Measurements from ENCODE around the gene RNASEH1.
A peak's percentile ranks its signal among the peaks of the same experiment; 100 is the strongest.

RNASEH1 gene

GRCh38 chr2:3558205-3559014 is at the start of gene RNASEH1:
RNASEH1 (minus strand) TSS chr2:3558333; CDS start chr2:3558260, 73 bp downstream.
- DNase-seq (ENCODE audit: low read depth), result peak; percentile 90

- no peak for DNase-seq (ENCODE audit: low read depth)
These were observed 48.5 kb upstream of the RNASEH1 start for GRCh38 chr2:3606370-3607201.

GRCh38 chr2:3606028-3606369 is 47.9 kb upstream of the RNASEH1 start:
- no peak for DNase-seq (ENCODE audit: low read depth)

- no peak for DNase-seq (ENCODE audit: low read depth)
These were observed 47.1 kb upstream of the RNASEH1 start for GRCh38 chr2:3604991-3605961.

- no peak for DNase-seq (ENCODE audit: low read depth)
These were observed 46.2 kb upstream of the RNASEH1 start for GRCh38 chr2:3604207-3604877.

GRCh38 chr2:3603536-3604206 is 45.5 kb upstream of the RNASEH1 start:
- DNase-seq (ENCODE audit: low read depth), result no peak

- no peak for DNase-seq (ENCODE audit: low read depth)
These were observed 44.6 kb upstream of the RNASEH1 start for GRCh38 chr2:3602553-3603339.

- no peak for DNase-seq (ENCODE audit: low read depth)
These were observed 43.6 kb upstream of the RNASEH1 start for GRCh38 chr2:3601561-3602271.

GRCh38 chr2:3600256-3600855 is 42.2 kb upstream of the RNASEH1 start:
- no peak for DNase-seq (ENCODE audit: low read depth)

- no peak for DNase-seq (ENCODE audit: low read depth)
These were observed 41.0 kb upstream of the RNASEH1 start for GRCh38 chr2:3598912-3599854.

- no peak for DNase-seq (ENCODE audit: low read depth)
These were observed 40.2 kb upstream of the RNASEH1 start for GRCh38 chr2:3598197-3598910.

- no peak for DNase-seq (ENCODE audit: low read depth)
These were observed 39.4 kb upstream of the RNASEH1 start for GRCh38 chr2:3597567-3597966.

- DNase-seq (ENCODE audit: low read depth), result no peak
These were observed 38.8 kb upstream of the RNASEH1 start for GRCh38 chr2:3596901-3597417.

GRCh38 chr2:3595985-3596384 is 37.9 kb upstream of the RNASEH1 start:
- DNase-seq (ENCODE audit: low read depth), result no peak

- DNase-seq (ENCODE audit: low read depth), result no peak
These were observed 37.3 kb upstream of the RNASEH1 start for GRCh38 chr2:3595404-3595803.

GRCh38 chr2:3594493-3595281 is 36.6 kb upstream of the RNASEH1 start, which contains the start of gene COLEC11:
COLEC11 (plus strand) TSS chr2:3595112; CDS start chr2:3604341, 9,229 bp downstream.
- DNase-seq (ENCODE audit: low read depth), result no peak

Measured in HS-5 (cell line).